GM18858 (cell line): ENCODE results near the gene PCGF1.

ENCODE experiments used
- ATAC-seq: cut with Tn5 transposase; IDR thresholded peaks from one replicate; pipeline ENCODE4 v1.9.1; 2021; ENCODE audit not compliant: unreplicated experiment

PCGF1 gene

DNA sequence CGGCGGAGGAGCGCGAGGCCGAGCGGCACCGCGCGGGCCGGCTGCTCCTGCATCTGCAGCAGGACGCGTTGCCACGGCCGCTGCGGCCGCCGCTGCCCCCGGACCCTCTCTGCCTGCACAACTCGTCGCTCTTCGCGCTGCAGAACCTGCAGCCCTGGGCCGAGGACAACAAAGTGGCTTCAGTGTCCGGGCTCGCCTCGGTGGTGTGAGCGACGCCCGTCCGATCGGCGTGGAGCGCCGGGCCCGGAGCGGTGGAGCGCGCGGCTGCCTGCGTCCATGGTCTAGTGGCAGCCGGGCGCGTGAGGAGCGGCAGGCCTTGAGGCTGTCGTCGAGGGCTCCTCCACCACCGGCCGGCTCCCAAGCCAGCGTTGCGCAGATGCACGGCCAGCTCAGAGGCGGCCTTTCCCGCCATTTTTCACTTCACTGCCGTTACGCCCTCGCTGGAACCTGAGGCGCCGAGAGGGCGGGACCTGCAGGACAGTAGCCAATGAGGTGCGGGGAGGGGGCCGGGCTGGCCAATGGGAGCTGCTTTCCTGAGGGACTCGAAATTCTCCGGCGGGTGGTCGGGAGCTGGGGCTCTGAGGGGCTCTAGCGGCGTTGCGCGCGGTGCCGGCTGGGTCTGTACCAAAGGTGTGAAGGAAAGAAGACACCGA lies 8.6 kb upstream of the PCGF1 start:
- no peak for ATAC-seq

DNA sequence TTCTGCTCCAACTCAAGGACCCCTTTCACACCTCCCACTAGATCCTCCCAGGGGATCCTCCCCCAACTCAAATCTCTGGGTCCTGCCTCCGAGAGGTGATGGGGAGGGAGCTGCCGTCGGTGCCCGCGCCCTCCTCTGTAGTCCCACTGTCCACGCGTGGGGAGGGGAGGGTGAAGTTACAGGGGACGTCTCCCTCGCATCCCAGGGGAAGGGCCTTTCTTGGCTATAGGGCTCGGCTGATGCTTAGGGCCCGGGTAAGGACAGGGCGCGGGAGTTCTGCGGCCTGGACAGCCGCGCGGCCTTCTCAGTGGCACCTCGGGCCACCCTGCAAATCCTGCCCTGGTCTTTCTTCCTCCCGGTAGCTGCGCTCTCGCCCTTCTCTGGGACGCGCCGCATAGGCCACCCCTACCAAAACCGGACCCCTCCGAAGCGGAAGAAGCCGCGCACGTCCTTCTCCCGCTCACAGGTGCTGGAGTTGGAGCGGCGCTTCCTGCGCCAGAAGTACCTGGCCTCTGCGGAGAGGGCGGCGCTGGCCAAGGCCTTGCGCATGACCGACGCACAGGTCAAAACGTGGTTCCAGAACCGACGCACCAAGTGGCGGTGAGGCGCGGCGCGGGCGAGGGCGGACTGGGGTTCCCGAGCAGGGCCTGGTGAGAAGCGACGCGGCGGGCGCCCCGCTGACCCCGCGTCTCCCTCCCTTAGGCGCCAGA lies 7.9 kb upstream of the PCGF1 start:
- no peak for ATAC-seq

DNA sequence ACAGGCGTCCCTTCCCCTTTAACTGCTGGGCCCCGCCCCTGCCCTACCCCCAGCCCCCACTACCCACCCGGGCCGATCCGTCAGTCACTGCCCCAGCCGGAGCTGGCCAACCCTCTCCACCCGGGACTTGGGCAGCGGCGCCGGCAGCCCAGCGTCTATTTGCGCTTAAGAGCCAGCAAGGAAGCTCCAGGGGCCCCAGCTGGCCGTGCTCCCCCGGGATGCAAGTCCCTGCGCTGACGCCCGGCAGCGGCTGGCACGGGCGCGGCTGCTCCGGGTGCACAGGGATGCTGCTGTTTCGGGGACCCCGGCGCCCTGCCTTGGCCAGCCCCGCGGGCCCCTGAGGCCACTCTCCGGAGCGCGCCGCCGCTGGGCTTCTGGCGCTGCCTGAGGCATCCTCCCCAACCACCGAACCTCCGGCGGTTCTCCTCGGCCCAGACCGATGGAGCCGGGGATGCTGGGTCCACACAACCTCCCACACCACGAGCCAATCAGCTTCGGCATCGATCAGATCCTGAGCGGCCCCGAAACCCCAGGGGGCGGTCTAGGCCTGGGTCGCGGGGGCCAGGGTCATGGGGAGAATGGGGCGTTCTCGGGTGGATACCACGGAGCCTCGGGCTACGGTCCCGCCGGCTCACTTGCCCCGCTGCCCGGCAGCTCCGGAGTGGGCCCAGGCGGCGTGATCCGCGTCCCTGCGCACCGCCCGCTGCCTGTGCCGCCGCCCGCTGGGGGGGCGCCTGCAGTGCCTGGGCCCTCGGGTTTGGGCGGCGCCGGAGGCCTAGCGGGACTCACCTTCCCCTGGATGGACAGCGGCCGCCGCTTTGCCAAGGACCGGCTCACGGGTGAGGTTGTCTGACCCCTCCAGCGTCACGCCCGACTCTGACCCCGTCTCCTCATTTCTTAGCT lies 7.1 kb upstream of the PCGF1 start, which contains the start of gene TLX2:
Gene TLX2, plus strand, starts transcription at position 83 of the 903 bp plus-strand sequence. Its CDS starts 357 bp downstream, at position 440.
- no peak for ATAC-seq

DNA sequence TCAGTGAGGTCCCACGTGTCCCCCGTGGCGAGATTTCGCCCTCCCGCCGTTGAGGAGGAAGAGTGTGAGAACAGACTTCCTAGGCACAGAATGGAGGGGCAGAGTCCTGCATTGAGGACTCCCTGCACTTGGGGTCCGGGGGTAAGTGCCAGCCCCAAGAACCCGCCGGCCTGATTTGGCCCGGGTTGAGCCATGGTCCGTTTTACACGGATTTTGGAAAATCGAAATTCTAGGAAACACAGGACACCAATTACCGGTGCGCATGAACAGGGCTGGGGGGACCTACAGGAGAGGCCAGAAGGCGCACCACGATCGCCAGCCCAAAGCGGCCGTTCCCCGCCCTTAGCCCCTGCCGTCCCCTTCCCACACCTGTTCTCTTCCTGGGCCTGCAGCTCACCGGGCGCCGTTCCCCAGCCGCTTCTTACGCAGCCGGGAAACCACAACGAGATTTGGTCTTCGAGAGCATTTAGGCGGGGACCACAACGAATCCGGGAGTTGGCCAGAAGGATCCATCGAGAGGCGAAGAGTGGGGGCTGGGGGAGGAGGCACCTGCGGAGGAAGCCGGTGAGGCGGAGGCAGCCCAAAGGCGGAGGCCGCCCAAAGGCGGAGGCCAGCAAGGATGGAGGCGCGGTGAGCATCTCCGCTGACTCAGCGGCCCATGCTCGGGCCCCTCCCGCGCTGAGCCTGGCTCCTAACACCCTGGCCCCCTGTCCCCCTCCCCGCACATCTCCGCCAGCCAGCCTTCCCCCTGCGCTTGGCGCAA lies 6.3 kb upstream of the PCGF1 start:
- no peak for ATAC-seq

DNA sequence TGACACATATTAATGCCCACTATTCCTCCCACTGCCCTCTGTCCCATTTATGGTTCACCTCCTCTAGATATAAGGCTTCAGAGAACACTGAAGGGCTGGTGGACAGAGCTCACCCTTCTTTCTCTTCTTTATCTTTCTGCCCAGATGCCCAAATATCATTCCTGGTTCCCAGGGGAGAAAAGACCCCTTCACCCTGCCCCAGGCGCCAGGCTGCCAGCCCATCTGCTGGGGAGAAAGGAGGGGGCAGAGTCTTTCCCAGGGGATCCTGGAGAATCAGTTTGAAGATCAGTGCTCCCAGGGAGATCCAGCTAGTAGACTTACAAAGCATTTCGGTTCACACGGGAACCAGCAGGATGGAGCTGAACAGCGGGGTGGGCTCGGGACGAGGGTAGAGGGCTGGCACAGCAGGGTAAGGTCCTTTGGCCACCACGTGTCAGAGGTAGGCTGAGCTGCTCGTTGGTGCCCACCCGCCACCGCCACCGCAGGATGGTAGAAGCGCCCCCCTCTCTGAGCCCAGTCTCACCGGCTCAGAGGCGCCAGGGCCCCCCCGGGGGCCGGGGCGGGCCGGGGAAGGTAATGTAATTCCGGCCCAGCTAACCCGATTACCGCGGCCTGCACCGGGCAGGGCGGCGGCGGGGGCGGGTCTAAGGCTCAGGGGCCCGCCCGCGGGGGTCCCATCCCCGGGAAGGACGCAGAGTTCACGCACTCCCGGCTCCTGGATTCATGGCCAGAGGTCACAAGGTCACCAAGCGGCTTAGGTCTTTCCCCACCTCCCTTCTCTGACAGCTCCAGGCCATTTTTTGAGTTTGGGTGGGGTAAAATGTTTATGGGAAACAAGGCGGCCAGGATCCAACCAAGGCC lies 5.5 kb upstream of the PCGF1 start:
- ATAC-seq, result no peak

DNA sequence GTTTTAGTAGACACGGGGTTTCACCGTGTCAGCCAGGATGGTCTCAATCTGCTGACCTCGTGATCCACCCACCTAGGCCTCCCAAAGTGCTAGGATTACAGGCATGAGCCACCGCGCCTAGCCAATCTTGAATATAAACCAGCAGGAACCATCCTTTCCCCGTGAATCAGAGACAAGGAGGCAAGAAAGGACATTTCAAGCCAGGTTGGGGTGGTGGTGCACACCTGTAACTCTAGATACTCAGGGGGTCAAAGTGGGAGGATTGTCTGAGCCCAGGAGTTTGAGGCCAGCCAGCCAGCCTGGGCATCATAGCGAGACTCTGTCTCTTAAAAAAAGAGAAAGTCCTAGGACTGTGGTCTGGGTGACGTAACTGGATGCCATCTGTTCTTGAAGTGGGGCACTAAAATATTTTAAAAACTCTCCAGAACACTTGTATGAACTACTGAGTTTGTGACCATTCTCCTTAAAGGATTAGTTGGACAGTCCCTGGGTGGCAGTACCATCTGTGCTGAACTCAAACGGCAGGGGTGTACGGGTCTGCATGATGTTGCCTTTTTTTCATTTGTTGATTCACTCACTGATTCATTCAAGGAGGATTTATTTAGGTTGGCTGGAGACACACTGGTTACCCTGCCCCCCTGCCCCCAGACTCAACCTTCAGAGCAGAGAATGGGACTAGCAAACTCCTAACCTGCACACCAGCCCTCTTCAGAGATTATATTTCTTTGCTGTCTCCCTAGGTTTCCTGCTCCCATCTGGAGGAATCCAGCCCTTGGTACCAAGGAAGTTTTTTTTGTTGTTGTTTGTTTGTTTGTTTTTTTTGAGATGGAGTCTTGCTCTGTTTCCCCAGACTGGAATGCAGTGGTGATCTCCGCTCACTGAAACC lies 3.9 kb upstream of the PCGF1 start:
- ATAC-seq, result no peak

DNA sequence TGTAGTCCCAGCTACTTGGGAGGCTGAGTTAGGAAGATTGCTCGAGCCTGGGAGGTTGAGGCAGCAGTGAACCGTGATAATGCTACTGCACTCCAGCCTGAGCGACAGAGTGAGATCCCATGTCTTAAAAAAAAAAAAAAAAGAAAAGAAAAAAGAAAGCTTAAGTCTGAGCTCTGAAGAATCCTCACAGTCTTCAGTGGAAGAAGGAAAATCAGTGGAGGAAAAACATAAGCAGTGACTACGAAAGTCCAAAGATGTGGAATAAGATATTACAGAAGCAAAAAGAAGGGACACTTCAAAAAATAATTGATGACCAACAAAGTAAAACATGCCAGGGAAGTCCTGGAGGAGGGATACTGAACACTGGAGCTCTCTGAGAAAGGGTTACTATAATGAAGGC lies 2.8 kb upstream of the PCGF1 start:
- no peak for ATAC-seq

DNA sequence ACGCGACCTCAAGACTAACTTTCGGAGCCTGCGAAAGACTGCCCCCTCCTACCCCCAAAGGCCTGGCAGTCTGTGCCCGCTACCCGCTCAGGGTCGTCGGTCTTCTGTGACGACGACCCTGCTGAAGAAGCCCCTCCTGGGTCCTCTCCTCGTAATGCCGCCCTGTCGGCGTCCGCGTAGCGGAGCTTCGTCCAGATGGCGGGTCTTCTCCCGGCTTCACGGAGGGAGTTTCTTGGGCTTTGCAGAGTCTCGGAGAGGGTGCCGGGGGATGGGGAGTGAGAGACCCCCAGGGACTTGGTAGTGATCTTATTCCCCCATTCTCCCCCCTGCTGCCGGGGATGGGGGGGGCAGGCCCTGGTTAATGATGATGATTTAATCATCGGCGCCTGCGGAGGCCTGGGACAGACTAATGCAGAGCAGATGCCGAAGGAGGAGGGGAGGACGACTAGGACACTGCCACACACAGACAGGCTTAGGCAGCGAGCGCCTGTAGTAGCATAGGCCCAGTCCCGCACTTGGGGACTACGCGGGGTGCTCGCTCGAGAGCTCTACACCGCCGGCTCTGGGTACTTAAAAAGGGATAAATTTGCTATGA lies 528 bp upstream of the PCGF1 start:
- ATAC-seq, result no peak

DNA sequence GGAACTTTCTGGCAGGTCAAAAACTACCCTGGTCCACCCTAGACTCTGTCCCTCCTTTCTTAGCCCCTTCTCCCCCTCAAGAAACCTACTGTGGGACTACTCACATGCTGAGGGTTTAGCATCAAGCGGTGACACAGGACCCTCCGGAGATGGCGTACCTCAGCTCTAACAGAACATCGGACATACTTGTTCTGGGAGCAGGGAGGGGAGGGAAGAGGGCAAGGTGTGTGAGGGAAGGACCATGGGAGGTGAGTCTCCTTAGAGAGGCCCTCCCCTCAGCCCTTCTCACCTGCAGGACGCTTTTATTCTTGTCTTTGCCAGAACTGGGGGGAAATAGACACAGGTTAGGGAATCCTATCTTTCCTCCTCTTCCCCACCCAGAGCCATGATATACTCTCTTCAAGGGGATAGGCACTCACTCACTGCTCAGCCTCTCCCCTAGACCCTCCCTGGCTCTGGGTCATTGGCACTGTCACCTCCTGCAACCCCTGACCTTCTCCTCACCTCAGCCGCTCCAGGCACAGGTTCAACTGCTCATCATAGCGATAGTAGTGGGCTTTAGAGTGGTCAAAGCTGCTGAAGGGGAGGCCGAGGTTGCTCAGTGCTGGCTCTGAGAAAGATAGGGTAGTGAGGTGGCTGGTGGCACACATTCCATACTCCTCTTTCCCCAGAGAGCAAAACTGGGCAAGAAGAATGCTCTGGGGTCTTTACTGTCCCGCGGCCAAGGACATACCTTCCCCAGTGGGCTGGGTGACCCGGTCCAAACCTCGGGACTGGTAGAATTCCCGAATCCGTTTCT lies 1.8 kb downstream of the PCGF1 start:
- no peak for ATAC-seq

DNA sequence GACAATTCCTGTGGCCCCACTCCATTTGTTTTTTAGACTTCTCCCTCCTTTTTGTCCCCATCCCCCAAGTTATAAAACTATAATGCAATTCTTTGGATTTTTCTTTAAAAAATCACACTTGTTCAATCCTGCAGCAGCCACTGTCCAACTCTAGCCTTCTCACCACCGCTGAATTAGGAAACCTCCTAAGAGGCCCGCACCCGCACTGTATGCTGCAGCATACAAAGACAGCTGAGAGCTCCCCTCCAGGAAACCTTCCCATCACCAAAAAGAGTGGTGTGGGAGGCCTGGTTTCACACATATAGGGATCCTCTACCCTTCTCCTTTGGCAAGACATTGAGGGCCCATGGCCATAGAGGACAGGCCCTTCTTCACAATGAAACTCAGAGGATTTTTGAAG lies 2.9 kb downstream of the PCGF1 start:
- ATAC-seq, result no peak

DNA sequence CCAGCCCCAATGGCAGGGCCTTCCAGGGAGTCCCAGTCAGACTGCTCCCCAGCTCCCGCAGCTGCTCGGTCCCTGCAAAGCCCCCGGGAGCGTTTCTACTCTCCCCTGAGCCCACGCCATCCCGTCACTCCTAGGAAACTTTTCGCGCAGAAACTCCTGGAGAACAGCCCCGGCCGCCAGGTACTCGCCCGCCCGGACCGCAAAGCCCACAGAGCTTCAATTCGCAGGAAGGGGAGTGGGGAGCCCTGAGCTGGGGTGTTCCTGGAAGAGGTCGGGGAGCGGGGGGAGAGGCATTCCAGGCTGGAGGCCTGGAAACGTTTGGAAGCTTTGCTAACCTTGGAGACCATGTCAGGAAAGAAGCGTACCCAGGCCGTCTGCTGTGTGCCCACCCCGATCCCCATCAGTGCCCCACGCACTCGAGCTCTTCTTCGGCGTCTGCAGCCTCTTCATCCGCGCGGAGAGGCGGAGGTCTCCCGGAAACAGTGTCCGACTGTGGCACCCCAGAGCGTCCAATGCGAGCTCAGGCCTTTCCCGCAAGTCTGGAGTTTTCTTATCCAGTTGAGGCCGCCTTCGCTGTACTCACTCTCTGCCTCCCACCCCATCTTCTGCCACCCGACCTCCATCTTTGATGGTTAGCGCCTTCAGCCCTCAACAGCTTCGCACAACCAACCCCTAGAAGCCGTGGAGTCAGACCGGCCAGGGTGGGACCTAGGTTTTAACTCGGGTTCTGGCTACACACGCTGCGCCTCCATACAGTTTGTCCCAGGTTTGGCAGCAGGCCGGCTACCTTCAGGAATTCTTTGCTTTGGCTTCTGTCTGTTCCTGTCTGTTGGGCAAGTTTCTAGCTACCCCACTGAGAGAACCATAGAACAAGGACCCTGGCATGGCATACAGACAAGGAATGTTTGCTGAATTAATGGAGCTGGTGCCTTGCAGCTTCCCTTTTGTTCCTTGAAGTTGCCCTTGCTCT lies 3.7 kb downstream of the PCGF1 start:
- ATAC-seq, result no peak

DNA sequence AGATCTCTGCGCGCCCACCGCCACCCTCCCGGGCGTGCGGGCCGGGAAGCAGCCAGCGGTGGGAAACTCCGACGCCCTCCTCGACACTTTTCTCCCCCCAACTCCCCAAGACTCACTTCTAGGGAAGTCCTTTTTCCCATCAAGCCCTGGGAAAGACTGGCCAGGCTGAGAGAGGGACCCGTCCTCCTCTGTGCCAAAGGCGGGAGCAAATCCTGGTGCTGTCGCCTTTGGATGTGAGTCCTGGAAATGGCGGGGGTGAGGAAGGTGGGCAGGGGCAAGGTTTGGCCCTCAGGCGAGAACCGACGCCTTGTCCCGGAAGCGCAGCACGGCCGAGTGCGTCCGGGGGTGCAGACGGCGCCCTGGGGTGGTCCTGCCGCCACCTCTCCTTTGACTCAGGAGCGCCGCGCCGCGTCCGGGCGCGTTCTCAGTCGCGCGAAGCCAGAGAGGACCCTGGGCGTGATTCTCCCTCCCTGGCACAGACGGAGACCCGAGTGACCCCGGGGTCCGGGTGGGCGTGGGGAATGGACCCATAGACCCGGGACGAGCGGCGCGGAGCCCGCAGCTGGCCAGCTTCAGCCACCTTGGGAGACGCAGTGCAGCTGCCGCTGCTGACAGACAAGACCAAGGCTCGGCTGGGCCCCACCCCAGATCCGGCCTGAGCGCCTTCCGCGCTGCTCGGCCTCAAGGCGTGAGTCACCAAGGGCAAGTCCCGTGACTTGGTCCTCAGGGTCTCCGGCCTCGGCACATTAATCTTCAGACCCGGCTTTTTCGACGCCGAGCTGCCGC lies 4.6 kb downstream of the PCGF1 start:
- ATAC-seq, result no peak

DNA sequence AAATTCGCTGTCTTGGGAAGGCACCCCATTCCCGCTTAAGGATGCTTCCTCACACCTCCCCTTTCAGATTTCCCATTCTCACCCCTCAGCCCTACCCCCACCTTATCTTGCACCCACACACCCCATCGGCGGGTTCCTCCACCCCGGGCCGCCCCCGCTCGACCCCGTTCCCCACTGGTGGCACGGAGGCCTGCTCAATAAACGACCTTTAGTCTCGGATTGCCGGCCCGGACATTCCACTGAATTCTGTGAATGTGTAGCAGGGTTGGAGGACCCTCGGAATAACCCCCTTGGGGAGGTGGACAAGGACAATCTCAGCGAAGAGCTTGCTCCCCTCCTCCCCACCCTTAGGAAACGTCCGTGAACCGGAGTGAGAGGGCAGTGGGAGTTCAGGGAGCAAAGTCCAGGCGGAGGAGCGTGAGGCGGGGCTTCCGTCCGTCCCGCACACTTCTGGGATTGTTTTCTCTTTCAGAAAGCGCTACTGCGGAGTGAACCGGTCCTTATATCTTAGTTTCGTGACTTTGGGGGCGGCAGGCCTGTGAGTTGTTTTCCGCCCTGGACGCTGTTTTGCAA lies 5.3 kb downstream of the PCGF1 start:
- ATAC-seq, result no peak

DNA sequence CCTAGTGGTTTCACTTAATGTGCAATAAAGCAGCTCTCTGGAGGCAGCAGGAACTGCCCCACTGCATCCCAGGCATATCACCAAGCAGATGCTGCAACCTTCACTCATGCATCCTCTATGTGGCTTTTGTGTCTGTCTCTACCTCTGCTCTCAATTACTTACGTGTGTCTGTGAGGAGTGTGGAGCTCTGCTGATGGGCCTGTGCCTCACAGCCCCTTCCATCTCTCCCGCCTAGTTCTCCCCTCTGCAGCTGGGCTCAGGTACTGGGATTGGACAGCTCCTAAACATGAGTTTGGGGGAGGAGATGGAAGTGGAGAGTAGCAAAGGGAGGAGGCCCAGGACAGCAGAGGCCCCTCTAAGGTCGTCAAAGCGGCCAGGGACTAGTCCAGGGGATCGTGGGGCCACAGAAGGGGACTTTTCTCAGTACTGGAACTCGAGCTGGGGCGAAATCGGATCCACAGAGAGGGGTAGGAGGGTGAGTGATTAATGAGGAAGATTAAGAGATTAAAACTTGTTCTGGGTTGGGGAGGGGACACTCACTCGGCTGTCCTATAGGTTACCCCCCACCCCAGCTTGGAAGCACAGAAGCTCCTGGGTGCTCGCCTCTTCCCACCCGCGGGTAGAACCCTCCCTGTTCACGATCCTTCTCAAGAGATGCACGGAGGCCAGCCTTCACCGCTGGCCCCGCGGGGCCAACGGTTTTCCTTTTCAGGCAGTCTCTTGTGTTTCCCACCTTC lies 6.0 kb downstream of the PCGF1 start:
- ATAC-seq, result no peak

DNA sequence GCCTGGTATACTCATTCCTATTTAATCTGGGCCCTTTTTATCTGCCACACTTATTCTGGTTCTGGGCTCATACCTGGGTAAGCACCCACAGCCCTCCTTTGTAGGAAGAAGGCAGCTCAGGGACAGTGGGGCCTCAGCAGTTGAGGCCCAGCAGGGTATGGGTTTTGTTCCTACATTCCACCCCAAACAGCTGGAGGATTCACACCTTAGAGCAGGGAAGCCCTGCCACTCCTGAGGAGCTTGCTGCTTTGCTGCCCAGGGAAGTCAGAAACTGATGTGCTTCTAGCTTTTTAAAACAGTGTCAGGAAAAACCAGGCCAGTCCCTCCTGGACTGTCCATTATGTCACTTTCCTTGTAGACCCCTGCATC lies 6.9 kb downstream of the PCGF1 start:
- ATAC-seq, result no peak
